Stimulated activated CD8-positive, alpha-beta memory T cell treated with anti-CD3 and anti-CD28 coated beads, Interleukin-15, amount 100 ng/mL, for 24 hours (primary cell): Measurements from ENCODE around the gene RIOK3.

ENCODE experiments used
- DNase-seq: peaks from one replicate; pipeline ENCODE4 v3.0.0-alpha.2; 2020; ENCODE audit warnings: low read depth

RIOK3 gene

GRCh38 chr18:23530195-23530594, 77.1 kb downstream of the RIOK3 start:
- no peak for DNase-seq

GRCh38 chr18:23531912-23532311, 78.8 kb downstream of the RIOK3 start:
- no peak for DNase-seq
